ENCODE measurements around the gene SUSD5.

DNA sequence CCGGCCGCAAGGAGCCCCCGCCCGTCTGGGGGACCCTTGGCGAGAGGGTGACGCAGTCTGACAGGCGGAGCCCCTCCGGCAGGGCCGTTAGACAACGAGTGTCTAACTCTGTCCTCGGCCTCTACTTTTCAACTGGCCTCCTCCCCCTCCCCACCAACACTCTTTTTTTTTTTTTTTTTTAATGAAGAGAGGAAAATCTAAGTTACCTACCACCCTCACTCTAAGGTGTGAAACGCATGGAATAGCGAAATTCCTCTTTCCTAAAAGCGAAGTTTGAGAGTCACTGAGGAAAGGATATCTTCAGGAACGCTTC is 521 bp upstream of the SUSD5 start:
- TF ChIP-seq, protein P1, sequence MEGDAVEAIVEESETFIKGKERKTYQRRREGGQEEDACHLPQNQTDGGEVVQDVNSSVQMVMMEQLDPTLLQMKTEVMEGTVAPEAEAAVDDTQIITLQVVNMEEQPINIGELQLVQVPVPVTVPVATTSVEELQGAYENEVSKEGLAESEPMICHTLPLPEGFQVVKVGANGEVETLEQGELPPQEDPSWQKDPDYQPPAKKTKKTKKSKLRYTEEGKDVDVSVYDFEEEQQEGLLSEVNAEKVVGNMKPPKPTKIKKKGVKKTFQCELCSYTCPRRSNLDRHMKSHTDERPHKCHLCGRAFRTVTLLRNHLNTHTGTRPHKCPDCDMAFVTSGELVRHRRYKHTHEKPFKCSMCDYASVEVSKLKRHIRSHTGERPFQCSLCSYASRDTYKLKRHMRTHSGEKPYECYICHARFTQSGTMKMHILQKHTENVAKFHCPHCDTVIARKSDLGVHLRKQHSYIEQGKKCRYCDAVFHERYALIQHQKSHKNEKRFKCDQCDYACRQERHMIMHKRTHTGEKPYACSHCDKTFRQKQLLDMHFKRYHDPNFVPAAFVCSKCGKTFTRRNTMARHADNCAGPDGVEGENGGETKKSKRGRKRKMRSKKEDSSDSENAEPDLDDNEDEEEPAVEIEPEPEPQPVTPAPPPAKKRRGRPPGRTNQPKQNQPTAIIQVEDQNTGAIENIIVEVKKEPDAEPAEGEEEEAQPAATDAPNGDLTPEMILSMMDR (IDR thresholded peaks at IDR 0.05), result no peak
- no peak for TF ChIP-seq POLR2A (IDR thresholded peaks at IDR 0.05)
